Nucleus accumbens (tissue), 56 donors: ENCODE measurements around the gene TRAK1.
A peak's percentile ranks its signal among the peaks of the same experiment; 100 is the strongest.
"Not testable (repeated sequence)": the region's sequence is repeated elsewhere in the genome, so short reads cannot be mapped to it uniquely, and the experiment has no call there.

ENCODE experiments used
- DNase-seq, 56 donors: peaks; one replicate each; lab custom pipeline; 2025; lab: John Stamatoyannopoulos, UW

Gene TRAK1

DNA sequence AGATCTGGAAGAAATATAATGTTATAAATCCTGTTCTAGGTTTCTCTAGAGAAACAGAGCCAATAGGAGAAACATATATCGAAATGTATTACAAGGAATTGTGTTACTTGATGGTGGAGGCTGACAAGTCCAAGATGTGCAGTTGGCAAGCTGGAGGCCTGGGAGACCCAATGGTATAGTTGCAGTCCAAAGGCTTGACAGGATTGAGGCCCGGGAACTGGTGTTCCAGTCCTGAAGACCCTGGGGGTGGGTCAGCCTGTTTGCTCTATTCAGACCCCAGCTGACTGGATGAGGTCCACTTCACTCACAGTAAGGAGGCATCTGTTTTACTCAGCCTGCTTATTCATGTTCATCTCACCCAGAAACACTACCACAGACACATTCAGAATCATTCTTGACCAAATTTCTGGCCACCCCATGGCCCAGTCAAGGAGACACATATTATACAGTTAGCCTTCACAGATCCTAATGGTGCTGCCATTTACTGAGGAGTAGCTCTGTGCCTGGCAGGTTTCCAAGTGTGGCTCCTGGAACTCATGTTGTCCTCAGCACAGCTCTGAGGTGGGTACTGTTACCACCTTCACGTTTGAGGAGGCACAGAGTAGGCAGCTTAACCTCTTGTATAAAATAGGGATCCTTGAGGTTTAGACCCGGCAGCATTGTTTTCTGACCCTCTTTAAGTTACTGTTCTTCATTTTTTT, 3.7 kb downstream of the TRAK1 start:
- no peak for DNase-seq

DNA sequence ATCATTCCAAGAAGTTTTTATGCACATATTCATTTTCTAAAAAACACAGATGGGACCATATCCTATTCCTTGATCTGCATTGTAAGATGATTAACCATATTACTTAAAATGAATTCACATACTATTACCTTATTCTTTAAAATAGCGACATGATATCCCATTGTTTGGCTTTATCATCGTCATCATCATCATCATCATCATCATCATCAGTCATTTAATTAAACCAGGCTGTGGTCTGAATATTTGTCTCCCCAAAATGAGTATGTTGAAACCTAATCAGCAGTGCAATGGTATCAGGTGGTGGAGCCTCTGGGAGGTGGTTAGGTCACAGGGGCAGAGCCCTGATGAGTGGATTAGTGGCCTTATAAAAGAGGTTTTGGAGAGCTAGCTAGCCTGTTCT, 4.4 kb downstream of the TRAK1 start:
- DNase-seq: no peak

DNA sequence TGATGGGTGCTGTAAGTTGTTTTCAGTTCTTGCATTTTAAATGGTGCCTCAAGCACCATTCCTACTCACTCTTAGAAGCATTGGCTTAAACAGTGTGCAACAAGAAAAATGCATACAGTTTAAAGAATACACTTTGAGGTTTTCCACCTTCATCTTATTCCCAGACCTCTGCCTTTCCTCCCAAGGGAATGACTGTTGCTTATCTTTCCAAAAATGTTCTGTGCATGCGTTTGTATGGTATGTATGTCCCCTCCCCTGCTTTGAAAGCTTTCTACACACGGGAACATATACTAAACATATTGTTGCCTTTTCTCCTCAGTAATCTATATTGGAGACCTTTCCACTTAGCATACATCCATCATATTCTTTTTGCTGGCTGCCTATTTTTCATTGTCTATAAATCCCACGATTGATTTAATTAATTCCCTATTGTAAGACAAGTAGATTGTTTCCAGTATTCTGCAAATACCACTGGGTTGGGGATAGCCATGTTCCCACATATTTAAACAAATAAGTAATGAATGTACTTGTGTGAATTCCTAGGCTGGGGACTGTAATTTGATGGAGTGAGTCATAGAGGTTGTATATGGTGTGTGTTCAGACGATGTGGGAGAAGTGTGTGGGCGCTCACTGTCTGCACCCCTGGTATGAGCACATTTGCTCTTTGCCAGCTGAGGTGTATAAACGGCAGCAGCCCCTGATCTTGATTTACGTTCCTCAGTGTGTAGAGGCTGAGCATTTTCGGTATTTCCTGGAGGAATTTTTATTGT, 5.8 kb downstream of the TRAK1 start:
- peak in 17 of 56 donors; percentile 6 to 70 (median 35) for DNase-seq

DNA sequence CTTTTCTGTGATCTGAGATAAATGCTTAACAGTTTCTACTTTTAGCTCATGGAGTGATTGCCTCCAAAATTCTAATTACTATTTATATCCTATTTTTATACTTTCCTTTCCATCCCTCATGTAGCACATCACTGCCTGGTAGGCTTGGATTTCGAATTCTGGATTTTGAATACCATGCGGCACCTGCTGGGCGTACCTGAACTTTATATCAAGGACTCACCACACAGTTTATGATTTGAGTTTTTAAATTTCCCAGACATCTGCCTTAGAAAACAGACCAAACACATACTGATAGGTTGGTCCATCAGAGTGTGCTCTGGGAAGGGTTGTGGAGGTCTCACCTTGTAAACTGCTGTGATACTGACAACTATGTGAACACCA, 6.4 kb downstream of the TRAK1 start:
- peak in 3 of 56 donors; percentile 26 to 45 (median 36) for DNase-seq

DNA sequence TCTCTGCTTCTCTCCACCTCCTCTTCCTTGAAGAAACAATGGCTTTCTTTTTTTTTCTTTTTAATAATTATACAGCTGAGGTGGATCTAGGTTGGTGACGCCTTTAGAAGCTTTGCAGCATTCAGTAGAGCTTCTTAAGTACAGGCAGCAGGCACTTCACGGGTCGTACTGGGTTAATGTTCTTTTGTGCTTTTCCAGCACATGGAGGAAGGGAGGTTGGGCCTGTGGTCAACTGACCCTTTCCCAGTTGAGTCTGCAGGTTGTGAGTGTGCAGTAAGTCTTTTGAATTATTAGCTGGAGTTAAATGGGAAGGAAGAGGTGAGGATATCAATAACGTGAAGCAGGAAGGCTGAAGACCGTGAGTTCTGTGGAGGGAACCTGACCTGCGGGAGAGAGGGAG, 7.0 kb downstream of the TRAK1 start:
- no peak for DNase-seq

DNA sequence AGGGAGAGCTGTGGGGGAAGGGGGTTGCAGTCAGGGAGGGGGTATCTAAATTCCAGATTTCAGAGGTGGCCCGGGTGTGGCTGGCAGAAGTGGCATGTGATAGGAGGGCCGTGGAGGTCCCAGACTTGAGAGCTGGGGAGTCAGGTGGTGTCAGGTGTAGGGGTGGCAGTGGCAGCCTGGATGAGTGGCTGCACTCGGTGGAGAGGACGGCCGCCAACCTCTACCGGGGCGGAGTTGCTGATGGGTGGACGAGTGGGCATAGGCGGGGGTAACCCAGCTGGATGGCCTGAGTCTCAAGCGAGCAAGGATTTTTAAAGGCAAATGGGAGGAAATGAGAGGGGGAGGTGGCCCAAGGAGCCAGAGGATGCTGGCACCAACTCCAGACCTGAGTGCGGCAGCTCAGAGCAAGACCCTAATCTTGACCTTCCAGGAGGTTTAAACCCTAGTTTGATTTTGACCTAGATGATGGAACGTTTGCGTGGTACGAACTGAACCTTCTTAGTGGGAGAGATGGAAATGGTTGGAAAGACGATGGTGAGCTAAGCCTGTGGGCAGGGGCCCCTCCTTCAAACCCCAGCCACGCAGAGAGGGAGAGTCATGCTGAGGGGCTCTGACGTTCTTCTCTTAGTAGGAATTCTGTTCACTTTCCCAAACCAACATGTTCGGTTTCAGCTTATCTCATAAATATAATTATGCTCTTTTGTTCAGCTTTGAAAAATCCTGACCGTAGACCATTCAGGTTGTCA, 8.0 kb downstream of the TRAK1 start:
- DNase-seq: no peak

DNA sequence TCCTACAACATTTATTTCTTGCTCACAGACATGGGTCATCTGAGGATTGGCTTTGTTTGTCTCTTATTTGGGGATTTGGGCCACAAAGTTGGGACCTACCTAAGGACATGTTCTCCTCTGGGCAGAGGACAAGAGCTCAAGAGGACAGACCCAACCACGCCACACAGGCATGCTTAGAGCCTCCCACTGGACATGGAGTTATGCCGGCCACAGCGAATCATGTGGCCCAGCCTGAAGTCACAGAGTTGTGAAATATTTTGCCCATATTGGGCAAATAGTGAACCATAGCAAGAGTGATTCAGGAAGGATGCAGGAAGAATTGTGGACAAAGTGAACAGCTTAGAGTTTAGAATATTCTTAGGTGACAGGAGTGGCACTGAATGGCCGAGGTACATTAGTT, 9.9 kb downstream of the TRAK1 start:
- DNase-seq: peak in 4 of 56 donors; percentile 8 to 24 (median 17)

DNA sequence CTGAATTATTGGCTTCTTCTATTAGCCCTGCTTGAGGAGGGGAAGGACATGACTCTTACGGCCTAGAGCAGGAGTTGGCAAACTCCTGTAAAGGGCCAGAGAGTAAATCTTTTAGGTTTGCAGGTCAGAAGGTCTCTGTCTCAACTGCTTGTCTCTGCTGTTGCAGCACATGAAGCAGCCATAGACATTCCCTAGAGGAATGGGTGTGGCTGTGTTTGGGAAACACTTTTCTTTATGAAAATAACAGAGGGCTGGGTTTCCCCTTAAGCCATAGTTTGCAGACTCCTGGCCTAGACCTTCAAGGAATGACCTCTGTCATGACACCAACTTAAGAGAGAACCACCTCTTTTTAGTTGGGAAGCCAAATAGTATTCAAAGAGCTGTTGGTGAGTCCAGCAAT, 10.3 kb downstream of the TRAK1 start:
- no peak for DNase-seq

DNA sequence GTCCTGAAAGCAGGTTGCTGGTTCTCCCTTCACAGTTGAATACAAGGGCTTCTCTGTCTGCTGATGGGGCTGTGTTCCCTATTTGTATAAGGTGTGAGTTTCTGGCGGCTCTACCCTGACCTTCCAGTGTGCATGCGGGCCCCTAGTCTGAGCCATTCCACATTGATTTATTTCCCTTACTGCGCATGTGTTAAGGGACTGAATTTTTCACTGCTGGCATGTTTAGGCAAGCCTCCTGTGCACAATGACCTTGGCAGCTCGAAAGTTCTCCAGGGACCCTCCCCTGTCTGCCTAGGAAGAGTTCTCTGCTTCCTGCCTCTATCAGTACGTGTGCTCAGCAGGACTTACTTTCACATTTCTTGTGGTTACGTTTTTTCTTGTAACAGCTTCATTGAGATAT, 11.4 kb downstream of the TRAK1 start:
- DNase-seq: no peak

DNA sequence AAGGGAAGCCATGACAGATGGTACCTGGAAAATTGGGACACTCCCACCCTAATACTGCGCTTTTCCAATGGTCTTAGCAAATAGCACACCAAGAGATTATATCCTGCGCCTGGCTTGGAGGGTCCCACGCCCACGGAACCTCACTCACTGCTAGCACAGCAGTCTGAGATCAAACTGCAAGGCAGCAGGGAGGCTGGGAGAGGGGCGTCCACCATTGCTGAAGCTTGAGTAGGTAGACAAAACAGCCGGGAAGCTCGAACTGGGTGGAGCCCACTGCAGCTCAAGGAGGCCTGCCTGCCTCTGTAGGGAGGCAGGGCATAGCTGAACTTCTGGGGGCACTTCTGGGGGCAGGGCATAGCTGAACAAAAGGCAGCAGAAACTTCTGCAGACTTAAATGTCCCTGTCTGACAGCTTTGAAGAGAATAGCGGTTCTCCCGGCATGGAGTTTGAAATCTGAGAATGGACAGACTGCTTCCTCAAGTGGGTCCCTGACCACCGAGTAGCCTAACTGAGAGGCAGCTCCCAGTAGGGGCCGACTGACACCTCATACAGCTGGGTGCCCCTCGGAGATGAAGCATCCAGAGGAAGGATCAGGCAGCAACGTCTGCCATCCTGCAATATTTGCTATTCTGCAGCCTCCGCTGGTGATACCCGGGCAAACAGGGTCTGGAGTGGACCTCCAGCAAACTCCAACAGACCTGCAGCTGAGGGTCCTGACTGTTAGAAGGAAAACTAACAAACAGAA, 12.9 kb downstream of the TRAK1 start:
- not testable (repeated sequence) for DNase-seq

DNA sequence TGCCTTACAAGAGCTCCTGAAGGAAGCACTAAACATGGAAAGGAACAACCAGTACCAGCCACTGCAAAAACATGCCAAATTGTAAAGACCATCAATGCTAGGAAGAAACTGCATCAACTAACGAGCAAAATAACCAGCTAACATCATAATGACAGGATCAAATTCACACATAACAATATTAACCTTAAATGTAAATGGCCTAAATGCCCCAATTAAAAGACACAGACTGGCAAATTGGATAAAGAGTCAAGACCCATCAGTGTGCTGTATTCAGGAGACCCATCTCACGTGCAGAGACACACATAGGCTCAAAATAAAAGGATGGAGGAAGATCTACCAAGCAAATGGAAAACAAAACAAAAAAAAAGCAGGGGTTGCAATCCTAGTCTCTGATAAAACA, 14.8 kb downstream of the TRAK1 start:
- not testable (repeated sequence) for DNase-seq

DNA sequence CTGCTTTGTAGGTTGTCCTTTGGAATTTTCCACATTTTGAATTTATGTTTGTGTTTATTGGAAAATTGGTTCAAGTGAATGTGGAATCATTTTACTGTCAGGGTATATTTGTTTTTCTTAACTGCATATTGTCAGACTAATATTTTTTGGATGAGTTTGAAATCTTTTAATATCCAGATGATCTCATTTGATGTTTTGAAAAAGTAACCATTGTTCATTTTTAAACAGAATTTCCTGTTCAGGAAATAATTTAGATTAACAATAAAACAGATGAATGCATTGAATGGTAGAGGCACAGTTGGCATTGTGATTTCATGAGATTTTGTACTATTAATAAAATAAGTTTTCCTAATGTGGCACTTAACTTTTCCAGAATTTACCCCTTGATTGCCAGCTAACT, 15.5 kb downstream of the TRAK1 start:
- no peak for DNase-seq

DNA sequence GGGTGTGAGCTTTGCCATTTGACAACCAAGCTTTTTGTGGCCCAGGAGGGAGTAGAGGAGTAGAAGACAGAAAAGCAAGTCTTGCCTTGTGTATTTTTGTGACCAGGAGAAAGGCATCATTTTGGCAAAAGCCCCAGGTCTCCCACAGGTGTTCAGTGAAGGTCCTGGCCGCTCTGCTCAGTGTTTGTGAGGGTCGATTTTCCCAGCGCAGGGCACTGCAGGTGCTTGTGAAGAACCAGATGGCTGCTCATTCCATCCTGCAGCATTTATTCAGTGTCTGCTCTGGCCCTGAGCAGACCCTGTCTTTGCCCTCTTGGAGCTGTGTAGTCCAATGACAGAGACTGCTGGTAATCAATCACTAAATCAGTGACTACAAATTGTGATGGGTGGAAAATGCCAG, 19.5 kb downstream of the TRAK1 start:
- no peak for DNase-seq

DNA sequence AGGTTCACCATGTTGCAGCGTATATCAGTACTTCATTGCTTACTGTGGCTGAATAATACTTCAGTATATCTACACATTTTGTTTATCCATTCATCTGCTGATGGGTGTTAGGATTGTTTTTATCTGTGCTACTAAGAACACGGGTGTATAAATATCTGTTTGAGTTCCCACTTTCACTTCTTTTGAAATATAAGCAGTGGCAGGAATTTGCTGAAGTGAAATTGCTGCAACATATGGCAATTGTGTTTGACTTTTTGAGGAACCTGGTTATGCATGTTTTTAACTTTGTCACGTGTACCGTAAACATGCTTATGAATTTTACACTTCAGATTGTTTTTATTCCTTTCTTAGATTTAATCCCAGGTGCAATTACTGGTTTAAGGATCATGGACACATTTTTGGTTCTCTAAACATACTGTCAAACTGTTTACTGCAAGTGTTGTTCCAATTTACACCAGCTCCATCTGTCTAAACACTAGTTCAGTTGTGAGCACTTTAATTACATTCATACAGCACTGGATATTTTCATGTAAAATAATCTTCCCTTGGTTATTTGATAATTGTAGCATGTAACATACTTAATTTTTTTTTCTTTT, 23.1 kb downstream of the TRAK1 start:
- no peak for DNase-seq

DNA sequence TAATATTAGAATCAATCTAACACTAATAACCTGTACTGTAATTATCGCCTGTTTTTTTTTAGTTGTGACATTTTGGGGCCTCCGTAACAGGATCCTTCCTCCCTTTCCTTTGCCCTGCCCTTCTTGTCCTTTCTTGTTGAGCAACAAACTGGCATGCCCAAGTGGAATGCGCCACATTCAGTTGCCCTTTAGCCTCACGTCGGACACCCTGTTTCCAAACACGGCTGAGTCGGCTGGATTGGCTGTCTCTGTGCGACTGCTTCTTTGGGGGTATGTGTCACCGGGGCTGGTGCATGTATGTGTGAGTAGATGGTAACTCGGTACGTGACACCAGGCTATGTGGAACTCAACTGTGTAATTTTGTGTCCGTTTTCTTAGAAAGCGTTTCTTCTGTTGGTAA, 24.1 kb downstream of the TRAK1 start:
- DNase-seq: no peak

DNA sequence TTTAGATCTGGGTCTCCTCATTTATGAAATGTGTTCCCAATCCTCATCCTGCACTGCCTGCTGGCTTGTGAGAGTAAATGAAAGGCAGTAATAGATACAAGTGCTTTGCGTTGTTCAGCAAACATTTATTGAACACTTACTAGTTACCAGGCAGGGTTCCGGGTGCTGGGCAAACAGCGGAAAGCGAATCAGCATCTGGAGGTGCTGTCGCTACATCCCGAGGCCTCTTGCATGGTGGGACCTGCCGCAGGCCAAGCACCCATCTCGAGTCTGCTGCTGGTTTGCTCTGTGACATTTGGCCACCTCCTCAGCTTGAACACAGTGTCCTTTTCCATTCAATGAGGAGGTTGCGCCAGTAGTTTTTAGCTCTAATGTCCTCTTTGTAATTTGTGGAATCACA, 24.8 kb downstream of the TRAK1 start:
- DNase-seq: no peak

DNA sequence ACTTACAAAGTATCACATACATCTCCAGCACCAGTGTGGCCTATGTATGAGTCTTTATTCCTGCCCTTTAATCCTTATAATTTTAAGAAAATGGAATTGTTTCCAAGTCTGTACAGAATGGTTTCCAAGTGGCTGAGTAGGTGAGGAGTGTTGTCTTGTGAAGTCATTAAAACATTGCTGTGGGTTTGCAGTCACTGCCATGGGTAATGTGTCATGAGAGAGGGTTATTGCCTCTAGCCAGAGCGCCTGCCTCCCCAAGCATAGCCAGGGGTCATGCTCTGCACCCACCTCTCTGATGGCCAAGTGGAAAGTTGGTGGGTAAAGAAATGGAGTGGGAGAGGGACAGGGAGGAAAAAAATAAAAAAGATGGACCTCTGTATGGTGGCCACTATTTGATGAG, 25.3 kb downstream of the TRAK1 start:
- DNase-seq: no peak

DNA sequence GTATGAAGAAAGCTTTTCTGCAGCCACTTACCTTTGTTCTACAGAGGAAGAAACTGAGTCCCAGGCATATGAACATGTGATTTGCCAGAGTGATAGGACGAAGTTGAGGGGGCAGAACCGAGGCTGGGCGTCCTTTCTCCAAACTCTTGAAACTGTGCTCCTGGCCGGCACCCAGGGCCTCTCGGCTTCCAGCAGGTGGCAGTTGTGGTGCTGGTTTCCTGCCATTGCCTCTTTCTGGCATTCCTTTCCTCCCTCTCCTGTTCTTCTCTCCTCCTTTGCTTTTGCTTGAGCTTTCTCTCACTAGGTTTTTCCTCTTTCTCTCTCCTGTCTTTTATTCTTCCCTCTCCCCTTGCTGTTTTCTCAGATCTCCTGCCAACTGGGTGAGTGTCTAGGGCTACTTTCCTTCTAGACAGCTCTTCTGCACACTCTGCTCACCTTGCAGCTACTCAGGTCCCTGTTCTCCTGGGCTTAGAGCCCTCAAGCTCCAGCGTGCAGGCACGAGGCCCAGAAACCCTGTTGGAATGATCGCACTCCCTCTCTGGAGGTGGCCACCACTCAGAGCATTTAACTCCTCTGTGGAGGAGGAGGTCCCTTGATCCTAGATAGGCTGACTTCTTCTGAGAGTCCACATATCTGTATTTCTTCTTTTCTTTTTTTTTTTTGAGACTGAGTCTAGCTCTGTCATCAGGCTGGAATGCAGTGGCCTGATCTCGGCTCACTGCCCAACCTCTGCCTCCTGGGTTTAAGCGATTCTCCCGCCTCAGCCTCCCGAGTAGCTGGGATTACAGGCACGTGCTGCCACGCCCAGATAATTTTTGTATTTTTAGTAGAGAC, 26.2 kb downstream of the TRAK1 start:
- peak in 25 of 56 donors; percentile 5 to 71 (median 26) for DNase-seq

DNA sequence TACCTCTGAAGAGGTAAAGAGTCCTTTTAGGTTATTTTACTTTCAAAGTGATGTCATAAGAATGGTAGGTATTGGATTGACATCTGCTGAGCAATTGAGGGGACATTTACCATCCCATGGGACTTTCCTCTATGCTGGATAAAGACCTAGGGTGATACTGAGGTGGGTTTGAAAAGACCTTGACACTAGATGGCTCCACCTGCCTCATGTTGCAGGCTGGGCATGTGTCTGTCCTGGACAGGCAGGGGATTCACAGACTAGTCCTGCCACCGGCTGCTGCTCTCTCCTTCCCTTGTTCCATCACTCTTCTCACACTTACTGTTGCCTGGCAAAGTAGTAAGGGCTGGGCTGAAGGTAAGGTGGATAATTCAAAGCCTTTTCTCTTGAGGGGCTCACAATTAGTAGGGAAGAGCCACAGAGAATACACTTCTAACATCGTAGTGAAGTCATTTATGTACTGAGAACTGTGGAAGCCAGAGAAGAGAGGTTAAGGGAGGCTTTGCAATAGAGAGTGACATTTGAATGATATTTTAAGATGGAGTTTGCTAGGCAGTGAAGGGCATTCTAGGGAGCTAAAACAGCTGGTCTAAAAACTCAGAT, 27.7 kb downstream of the TRAK1 start:
- DNase-seq: peak in 17 of 56 donors; percentile 5 to 52 (median 27)
